ENCODE measurements around the gene SENP8. TPM values are rescaled to one million over a fixed set of nuclear protein-coding genes. Genes with fewer than 3 reads are reported as not detected.
A peak's percentile ranks its signal among the peaks of the same experiment; 100 is the strongest.

SENP8 gene
- total and polyA plus RNA-seq, 2 of the 8 experiments (the other 6 are each of a cell fraction or from before 2014, with no cell fraction given), result 4.1 to 6.0 TPM

DNA sequence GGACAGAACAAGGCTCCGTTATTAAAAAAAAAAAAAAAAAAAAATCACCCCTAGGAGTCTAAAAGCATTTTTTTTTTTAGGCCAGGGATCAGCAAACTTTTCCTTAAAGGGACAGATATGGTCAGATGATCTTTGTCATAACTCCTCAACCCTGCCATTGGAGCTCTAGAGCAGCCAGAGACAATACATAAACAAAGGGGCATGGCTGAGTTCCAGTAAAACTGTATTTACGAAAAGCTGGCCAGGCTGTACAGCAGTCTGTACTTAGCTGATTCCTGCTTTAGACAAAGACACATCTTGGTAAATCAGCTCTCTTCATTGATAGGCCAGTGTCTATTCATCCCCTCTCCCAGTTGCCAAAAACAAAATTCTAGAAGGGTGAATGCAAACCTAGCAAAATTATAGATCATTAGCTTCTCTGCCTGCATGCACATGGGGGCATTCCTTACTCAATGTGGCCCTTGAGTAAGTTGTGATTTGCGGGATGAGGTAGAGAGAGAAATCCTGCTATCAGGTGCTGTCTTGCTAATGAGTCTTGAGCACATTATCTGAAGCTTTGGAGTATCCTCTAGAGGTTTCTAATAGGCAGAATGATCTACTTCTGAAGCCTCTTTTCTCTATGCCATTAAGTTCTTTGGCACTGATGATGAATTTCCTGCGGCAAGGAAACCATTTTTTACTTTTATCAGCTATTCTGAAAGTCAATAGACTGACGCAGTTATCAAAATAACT, 35.2 kb downstream of the SENP8 start:
- H2AFZ ChIP-seq (ENCODE audit: low read length), result no peak overlapping the region
- no peak overlapping the region for H2BK120ac ChIP-seq (replicated peaks; ENCODE audit: low read depth, low read length)
- H3K27ac ChIP-seq (ENCODE audit: low read depth, low read length), result no peak overlapping the region
- H3K4ac ChIP-seq (replicated peaks; ENCODE audit: insufficient read length, low read depth, low read length), result no peak overlapping the region
- H2BK15ac ChIP-seq (ENCODE audit: low read length), result no peak overlapping the region
- H3K23me2 ChIP-seq (ENCODE audit: low read depth, low read length), result no peaks in the 10 kb centered on the region; the same call in 1 of the 2 replicates
- no peak overlapping the region for H4K5ac ChIP-seq (ENCODE audit: insufficient read length, low read depth, low read length)
- DNase-seq (ENCODE audit: low read depth in 1 of 2, low spot score in 2 of 2), result peak in 1 of 2 experiments; percentile 24
- no peak overlapping the region for H3K56ac ChIP-seq (replicated peaks; ENCODE audit: insufficient read length, low read depth, low read length)
- H3K9ac ChIP-seq (replicated peaks in 1 of 4; ENCODE audit: extremely low read depth in 1 of 4, low read depth in 3 of 4, low read length in 3 of 4), result no peak overlapping the region
- ChIA-PET CTCF (ENCODE audit: partially characterized antibody) (interaction anchor here (0.6 to 2.9 kb wide), 14 partner anchors 9 to 502 kb away, joined by 3 to 9 read pairs (median 4); no protein-coding TSS in a partner anchor), POLR2A (ENCODE audit: partially characterized antibody) (interaction anchor here (1.1 kb wide), 1 partner anchor 34 kb away, joined by 3 read pairs; no protein-coding TSS in a partner anchor)
- H3K23ac ChIP-seq (ENCODE audit: insufficient read length), result no peak overlapping the region
- FAIRE-seq, result no peak
- no peak for TF ChIP-seq TCF12 (IDR thresholded peaks at IDR 0.05; ENCODE audit: low read depth, low read length)
- no peak overlapping the region for H3K4me2 ChIP-seq (ENCODE audit: insufficient read depth in 1 of 2, low read depth in 2 of 2, low read length in 2 of 2)
- H3K79me1 ChIP-seq (ENCODE audit: low read depth, low read length), result no peaks in the 10 kb centered on the region
- H3K14ac ChIP-seq (ENCODE audit: insufficient read length), result no peak overlapping the region
- no peak overlapping the region for H2BK5ac ChIP-seq (ENCODE audit: low read depth, low read length)
- H2BK12ac ChIP-seq (ENCODE audit: low read depth, low read length), result no peak overlapping the region
- H3K36me3 ChIP-seq (ENCODE audit: control insufficient read depth in 2 of 4, insufficient read depth in 4 of 4, low read length in 3 of 4), result no peaks in the 10 kb centered on the region
- H3K9me3 ChIP-seq (ENCODE audit: insufficient read depth in 2 of 2, low read depth in 1 of 2, low read length in 1 of 2), result no peaks in the 10 kb centered on the region
- H2AK5ac ChIP-seq (ENCODE audit: low read depth, low read length), result no peak overlapping the region
- no peak overlapping the region for H3K4me3 ChIP-seq (ENCODE audit: extremely low read depth in 1 of 4, insufficient read depth in 2 of 4, low read depth in 3 of 4, low read length in 4 of 4)
- no peak overlapping the region for H4K91ac ChIP-seq (replicated peaks; ENCODE audit: insufficient read length, low read length)
- H3K79me2 ChIP-seq (ENCODE audit: control insufficient read depth in 1 of 2, insufficient read depth in 2 of 2, low read length in 2 of 2), result no peaks in the 10 kb centered on the region
- H4K20me1 ChIP-seq (replicated peaks in 1 of 2; ENCODE audit: control insufficient read depth in 1 of 2, insufficient read depth in 2 of 2, low read length in 2 of 2), result no peaks in the 10 kb centered on the region
- 89% methylated on average over 4 of the region's 5 CpGs; no CpG with 5 or more reads in 1 of the 2 experiments for WGBS, 2 experiments (ENCODE audit: extremely low coverage in 1 of 2, insufficient coverage in 1 of 2, insufficient read length in 1 of 2, insufficient replicate concordance in 2 of 2, low coverage in 1 of 2, low lambda C conversion rate in 2 of 2, missing lambda C conversion rate in 1 of 2)
- no peaks in the 10 kb centered on the region for H3K4me1 ChIP-seq (replicated peaks in 1 of 4; ENCODE audit: control insufficient read depth in 3 of 4, insufficient read depth in 4 of 4, low read length in 3 of 4)
- peaks cover 0 to 4% (median 0%) of the 10 kb centered on the region in 4 experiments; a peak in 2 of 7 replicates for H3K27me3 ChIP-seq (replicated peaks in 1 of 4; ENCODE audit: control insufficient read depth in 3 of 4, extremely low read depth in 1 of 4, insufficient read depth in 3 of 4, low read length in 3 of 4)
- H4K8ac ChIP-seq (ENCODE audit: extremely low read depth, insufficient read depth, low read length), result no peak overlapping the region
- no peak overlapping the region for H3K18ac ChIP-seq (ENCODE audit: extremely low read depth, low read length)
- 0 out of 2 replicates have a peak overlapping the region, but pooled peaks have one; percentile 61 for H2BK20ac ChIP-seq (ENCODE audit: low read length)
